Activated T-cell treated with anti-CD3 and anti-CD28 coated beads for 1 hour (primary cell): ENCODE results near the gene DUOXA2.
"Not testable (repeated sequence)": the region's sequence is repeated elsewhere in the genome, so short reads cannot be mapped to it uniquely, and the experiment has no call there.

Source experiments
- DNase-seq: peaks from one replicate; pipeline ENCODE4 v3.0.0-alpha.2; 2020; ENCODE audit warnings: low read depth

DUOXA2 gene

GRCh38 chr15:45097466-45097865, 16.7 kb upstream of the DUOXA2 start:
- no peak for DNase-seq

GRCh38 chr15:45099549-45100165, 14.5 kb upstream of the DUOXA2 start:
- DNase-seq: no peak

GRCh38 chr15:45100884-45101625, 13.1 kb upstream of the DUOXA2 start:
- no peak for DNase-seq

- DNase-seq: no peak
These were observed 12.4 kb upstream of the DUOXA2 start for GRCh38 chr15:45101749-45102148.

GRCh38 chr15:45102226-45102625, 11.9 kb upstream of the DUOXA2 start:
- DNase-seq: no peak

- not testable (repeated sequence) for DNase-seq
These were observed 10.0 kb upstream of the DUOXA2 start for GRCh38 chr15:45104170-45104569.

- no peak for DNase-seq
These were observed 8.5 kb upstream of the DUOXA2 start for GRCh38 chr15:45105586-45105985.

- DNase-seq: no peak
These were observed 7.9 kb upstream of the DUOXA2 start for GRCh38 chr15:45106002-45106790.

- no peak for DNase-seq
These were observed 6.0 kb upstream of the DUOXA2 start for GRCh38 chr15:45107941-45108630.

- no peak for DNase-seq
These were observed 3.8 kb upstream of the DUOXA2 start for GRCh38 chr15:45110256-45110820.

- DNase-seq: no peak
These were observed 2.6 kb upstream of the DUOXA2 start for GRCh38 chr15:45111390-45112142.

GRCh38 chr15:45112143-45112590, 2.0 kb upstream of the DUOXA2 start:
- DNase-seq: no peak

GRCh38 chr15:45112591-45113379, 1.3 kb upstream of the DUOXA2 start:
- no peak for DNase-seq

- no peak for DNase-seq
These were observed 641 bp upstream of the DUOXA2 start for GRCh38 chr15:45113380-45113990.

GRCh38 chr15:45114751-45115085, 592 bp downstream of the DUOXA2 start:
- no peak for DNase-seq

GRCh38 chr15:45115312-45115820, 1.2 kb downstream of the DUOXA2 start:
- no peak for DNase-seq

GRCh38 chr15:45116006-45116481, 1.9 kb downstream of the DUOXA2 start:
- DNase-seq: no peak

GRCh38 chr15:45116482-45117307, 2.6 kb downstream of the DUOXA2 start:
- DNase-seq: no peak
